Stimulated activated naive B cell treated with anti-CD40 and anti-IgM and Interleukin-4, amounts not matched to agents 10 μg/mL and 1 μg/mL and 100 μg/mL, for 72 hours (primary cell): ENCODE measurements around the gene IKZF5.
A peak's percentile ranks its signal among the peaks of the same experiment; 100 is the strongest.

Experiments used
- ATAC-seq, 2 donors: fragments of 150-1000 bp; cut with Tn5 transposase; replicated peaks; 2 replicates each; pipeline ENCODE4 v1.10.0; 2021; ENCODE audit warnings: moderate library complexity in 1 of 2
- DNase-seq: peaks from one replicate; pipeline ENCODE4 v3.0.0; 2021
- H3K27ac Mint-ChIP-seq: one replicate; pipeline ENCODE4 v1.8.0; 2022; ENCODE audit warnings: mild to moderate bottlenecking, mixed read lengths
- H3K27me3 Mint-ChIP-seq, 2 donors: one replicate each; pipeline ENCODE4 v1.8.0; 2022; ENCODE audit warnings: mixed read lengths in 2 of 2
- H3K36me3 Mint-ChIP-seq, 2 donors: one replicate each; pipeline ENCODE4 v1.8.0; 2022; ENCODE audit warnings: mixed read lengths in 2 of 2, mild to moderate bottlenecking in 1 of 2
- H3K4me1 Mint-ChIP-seq, 2 donors: one replicate each; pipeline ENCODE4 v1.8.0; 2022; ENCODE audit warnings: mixed read lengths in 2 of 2, mild to moderate bottlenecking in 1 of 2
- H3K4me3 Mint-ChIP-seq, 2 donors: one replicate each; pipeline ENCODE4 v1.8.0; 2022; ENCODE audit warnings: mild to moderate bottlenecking in 2 of 2, mixed read lengths in 2 of 2, moderate library complexity in 1 of 2
- H3K9me3 Mint-ChIP-seq, 2 donors: one replicate each; pipeline ENCODE4 v1.8.0; 2022; ENCODE audit warnings: mixed read lengths in 2 of 2, mild to moderate bottlenecking in 1 of 2

The IKZF5 gene

DNA sequence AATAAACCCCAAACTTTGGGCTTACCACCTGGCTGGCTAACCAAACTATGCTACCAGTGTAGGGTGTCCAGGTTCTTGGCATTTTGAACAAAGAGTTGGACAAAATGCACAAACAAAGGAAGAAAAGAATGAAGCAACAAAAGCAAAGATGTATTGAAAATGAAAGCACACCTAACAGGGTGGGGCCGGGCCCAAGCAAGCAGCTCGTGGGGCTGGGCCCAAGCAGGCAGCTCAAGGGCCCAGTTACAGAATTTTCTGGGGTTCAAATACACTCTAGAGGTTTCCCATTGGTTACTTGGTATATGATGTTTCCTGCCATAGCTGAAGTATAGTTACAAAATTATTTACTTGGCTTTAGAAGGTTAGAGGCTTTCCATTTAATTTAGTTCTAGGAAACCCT is 15.9 kb upstream of the IKZF5 start:
- no peak overlapping the region for H3K4me3 Mint-ChIP-seq
- DNase-seq (no peak), ATAC-seq (no peak)
- H3K27me3 Mint-ChIP-seq, result no peaks in the 10 kb centered on the region
- no peaks in the 10 kb centered on the region for H3K9me3 Mint-ChIP-seq
- peaks cover 4 to 20% of the 10 kb centered on the region in 2 donors for H3K4me1 Mint-ChIP-seq
- peaks cover 3 to 8% of the 10 kb centered on the region in 2 donors for H3K36me3 Mint-ChIP-seq
- no peak overlapping the region for H3K27ac Mint-ChIP-seq

DNA sequence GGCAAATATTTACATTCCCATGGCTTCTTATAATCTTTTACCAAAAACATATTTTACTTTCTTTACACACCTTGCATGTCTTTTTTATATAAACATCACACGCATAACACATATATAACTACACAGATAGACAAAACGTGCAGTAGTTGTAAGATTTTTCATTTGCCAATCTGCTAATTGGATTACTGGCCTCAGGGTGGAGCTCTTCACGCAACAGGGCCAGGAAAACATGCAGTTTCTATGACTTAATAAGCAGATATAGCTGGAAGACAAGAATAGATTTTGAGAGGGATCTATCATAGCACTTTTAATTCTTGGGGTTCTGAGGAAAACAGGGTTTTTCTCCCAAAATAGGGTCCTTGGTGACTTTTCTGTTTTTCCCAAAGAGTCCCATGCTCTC is 12.9 kb upstream of the IKZF5 start:
- H3K4me1 Mint-ChIP-seq, result peaks cover 4 to 20% of the 10 kb centered on the region in 2 donors
- H3K9me3 Mint-ChIP-seq, result peaks cover 4% of the 10 kb centered on the region in 2 donors
- no peak overlapping the region for H3K4me3 Mint-ChIP-seq
- H3K27ac Mint-ChIP-seq, result no peak overlapping the region
- H3K27me3 Mint-ChIP-seq, result no peaks in the 10 kb centered on the region
- ATAC-seq, result no peak
- H3K36me3 Mint-ChIP-seq, result peaks cover 6 to 10% of the 10 kb centered on the region in 2 donors
- no peak for DNase-seq

DNA sequence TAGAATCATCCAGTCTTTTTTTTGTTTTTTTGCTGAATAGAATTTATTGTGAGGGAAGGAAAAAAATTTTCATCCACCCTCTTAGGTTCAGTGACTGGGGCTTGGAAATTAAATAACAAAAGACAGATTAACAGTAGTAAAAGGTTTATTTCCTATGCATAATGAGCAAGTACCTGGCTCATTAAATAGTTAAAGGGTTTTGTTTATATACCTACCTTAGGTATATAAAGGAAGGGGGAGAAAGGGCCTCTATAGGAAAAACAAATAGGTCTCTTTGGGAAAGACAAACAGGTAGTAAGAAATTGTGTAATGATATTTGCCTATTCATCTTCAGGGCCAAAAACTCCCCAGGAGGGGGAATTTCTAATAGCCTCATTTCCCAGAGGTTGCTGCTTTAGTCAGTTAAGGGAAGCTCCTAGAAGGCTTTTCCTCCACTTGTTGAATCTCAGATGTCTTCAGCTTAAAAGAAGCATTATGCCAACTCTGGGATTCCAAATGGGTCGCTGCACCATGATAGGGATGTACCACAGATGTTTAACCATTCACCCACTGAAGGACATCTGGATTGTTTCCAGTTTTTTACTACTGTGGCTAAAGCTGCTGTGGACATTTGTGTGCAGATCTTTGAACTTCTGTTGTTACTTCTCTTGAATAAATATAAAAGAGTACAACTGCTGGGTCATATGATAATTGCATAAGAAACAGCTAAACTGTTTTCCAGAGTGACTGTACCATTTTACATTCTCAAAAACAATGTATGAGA is 11.5 kb upstream of the IKZF5 start:
- Mint-ChIP-seq H3K4me3 (no peak overlapping the region), H3K9me3 (peaks cover 4% of the 10 kb centered on the region in 2 donors), H3K27ac (no peak overlapping the region), H3K36me3 (peaks cover 6 to 14% of the 10 kb centered on the region in 2 donors), H3K4me1 (peaks cover 4 to 20% of the 10 kb centered on the region in 2 donors), H3K27me3 (no peaks in the 10 kb centered on the region)
- ATAC-seq (no peak), DNase-seq (no peak)

DNA sequence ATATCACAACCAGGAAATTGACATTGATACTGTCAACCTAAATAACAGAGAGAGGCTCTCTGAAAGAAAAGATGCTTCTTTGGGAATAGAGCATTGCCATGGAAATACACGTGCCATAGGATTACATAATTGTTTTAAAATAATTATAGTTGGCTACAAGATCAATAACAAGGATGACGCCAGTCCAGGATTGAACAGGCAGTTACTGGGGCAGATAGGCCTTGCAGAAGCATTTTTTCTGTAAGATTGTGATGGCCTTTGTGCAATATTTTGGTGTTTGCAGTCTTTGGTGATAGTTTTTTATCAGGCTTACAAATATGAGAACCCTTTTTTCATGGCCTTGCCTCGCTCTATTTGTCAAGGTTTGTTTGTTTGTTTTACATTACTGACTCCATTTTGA is 10.7 kb upstream of the IKZF5 start:
- no peak overlapping the region for H3K4me3 Mint-ChIP-seq
- H3K36me3 Mint-ChIP-seq, result peaks cover 6 to 12% of the 10 kb centered on the region in 2 donors
- H3K4me1 Mint-ChIP-seq, result peaks cover 2 to 11% of the 10 kb centered on the region in 2 donors
- peaks cover 4% of the 10 kb centered on the region in 2 donors for H3K9me3 Mint-ChIP-seq
- no peaks in the 10 kb centered on the region for H3K27me3 Mint-ChIP-seq
- no peak overlapping the region for H3K27ac Mint-ChIP-seq
- ATAC-seq, result no peak
- DNase-seq, result no peak

DNA sequence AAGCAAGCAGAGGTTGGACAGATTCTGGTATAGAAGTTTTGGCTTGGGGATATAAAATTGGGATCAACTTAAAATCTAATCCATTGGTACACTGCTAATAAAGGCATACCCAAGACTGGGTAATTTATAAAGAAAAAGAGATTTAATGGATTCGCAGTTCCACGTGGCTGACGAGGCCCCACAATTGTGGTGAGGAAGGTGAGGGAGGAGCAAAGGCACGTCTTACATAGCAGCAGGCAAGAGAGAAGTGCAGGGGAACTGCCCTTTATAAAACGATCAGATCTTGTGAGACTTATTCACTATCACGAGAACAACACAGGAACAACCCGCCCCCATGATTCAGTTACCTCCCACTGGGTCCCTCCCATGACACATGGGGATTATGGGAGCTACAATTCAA is 9.9 kb upstream of the IKZF5 start:
- H3K27ac Mint-ChIP-seq, result no peak overlapping the region
- H3K9me3 Mint-ChIP-seq, result peaks cover 4% of the 10 kb centered on the region in 2 donors
- no peak overlapping the region for H3K4me3 Mint-ChIP-seq
- ATAC-seq, result no peak
- H3K27me3 Mint-ChIP-seq, result no peaks in the 10 kb centered on the region
- DNase-seq, result no peak
- H3K4me1 Mint-ChIP-seq, result peaks cover 0 to 4% of the 10 kb centered on the region in 2 donors
- peaks cover 3 to 14% of the 10 kb centered on the region in 2 donors for H3K36me3 Mint-ChIP-seq

DNA sequence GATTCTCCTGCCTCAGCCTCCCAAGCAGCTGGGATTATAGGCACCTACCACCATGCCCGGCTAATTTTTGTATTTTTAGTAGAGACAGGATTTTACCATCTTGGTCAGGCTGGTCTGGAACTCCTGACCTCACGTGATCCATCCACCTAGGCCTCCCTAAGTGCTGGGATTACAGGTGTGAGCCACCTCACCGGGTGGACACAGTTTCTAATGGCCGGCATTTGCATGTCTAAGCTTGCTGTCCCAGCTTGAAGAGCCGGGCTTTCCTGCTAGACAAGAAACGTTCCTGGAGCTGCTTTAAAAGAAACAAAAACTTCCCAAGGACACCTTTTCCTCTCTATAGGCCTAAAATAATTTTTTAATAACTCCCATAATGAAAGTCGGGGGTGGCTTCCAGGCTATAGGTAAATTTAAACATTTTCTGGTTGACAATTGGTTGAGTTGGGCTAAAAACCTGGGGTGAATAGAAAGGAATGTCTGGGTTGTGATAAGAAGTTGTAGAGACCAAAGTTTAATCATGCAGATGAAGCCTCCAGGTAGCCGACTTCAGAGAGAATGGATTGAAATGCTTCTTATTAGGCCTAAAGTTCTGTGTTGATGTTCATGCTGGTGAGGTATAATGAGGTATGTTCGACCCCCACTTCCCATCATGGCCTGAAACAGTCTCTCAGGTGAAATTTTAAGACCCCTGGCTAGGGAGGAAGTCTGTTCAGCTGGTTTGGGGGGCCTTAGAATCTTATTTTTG is 9.0 kb upstream of the IKZF5 start:
- Mint-ChIP-seq H3K36me3 (peaks cover 7 to 20% of the 10 kb centered on the region in 2 donors), H3K4me3 (no peak overlapping the region), H3K27ac (no peak overlapping the region), H3K27me3 (no peaks in the 10 kb centered on the region), H3K9me3 (peaks cover 4% of the 10 kb centered on the region in 2 donors), H3K4me1 (peaks cover 0 to 4% of the 10 kb centered on the region in 2 donors)
- ATAC-seq (no peak), DNase-seq (no peak)

DNA sequence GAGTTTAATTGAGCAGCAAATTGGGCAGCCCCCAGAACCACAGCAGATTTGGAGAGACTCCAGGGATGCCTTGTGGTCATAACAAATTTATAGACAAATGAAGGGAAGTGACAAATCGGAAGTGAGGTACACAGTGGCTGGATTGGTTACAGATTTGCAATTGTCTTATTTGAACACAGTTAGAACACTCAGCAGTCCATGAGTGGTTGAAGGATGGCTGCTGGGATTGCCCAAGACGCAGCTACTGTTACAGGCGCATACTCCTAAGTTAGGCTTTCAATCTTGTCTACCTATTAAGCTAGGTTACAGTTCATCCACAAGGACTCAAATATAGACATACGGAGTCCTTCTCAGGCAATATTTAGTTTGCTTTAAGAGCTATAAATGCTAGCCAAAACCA is 7.6 kb upstream of the IKZF5 start:
- no peaks in the 10 kb centered on the region for H3K27me3 Mint-ChIP-seq
- H3K9me3 Mint-ChIP-seq, result peaks cover 4% of the 10 kb centered on the region in 2 donors
- H3K27ac Mint-ChIP-seq, result no peak overlapping the region
- no peak overlapping the region for H3K4me3 Mint-ChIP-seq
- peaks cover 1 to 3% of the 10 kb centered on the region in 2 donors for H3K4me1 Mint-ChIP-seq
- no peak for DNase-seq
- ATAC-seq, result no peak
- peaks cover 9 to 26% of the 10 kb centered on the region in 2 donors for H3K36me3 Mint-ChIP-seq

DNA sequence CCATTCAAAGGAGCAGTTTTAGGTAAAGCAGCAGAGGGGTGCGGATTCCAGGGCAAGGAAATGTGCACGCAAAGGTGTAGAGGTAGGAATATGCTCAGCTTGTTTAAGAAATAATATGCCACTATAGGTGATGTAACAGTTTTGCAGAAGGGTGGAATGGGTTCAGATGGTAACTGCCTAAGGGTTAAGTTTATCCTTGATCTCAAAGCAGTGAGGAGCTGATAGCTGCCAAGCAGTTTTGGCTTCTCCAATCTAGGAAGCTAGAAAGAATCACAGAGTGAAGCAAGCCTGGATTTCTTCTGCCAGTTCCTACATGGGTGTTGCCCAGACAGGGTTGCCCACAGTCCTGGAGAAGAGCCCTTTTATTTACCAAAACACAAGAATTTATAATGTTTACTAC is 6.2 kb upstream of the IKZF5 start:
- no peak for DNase-seq
- H3K27me3 Mint-ChIP-seq, result no peaks in the 10 kb centered on the region
- ATAC-seq, result no peak
- no peak overlapping the region for H3K4me3 Mint-ChIP-seq
- H3K4me1 Mint-ChIP-seq, result peaks cover 10 to 15% of the 10 kb centered on the region in 2 donors
- H3K27ac Mint-ChIP-seq, result no peak overlapping the region
- H3K9me3 Mint-ChIP-seq, result peaks cover 4% of the 10 kb centered on the region in 2 donors
- peaks cover 9 to 26% of the 10 kb centered on the region in 2 donors for H3K36me3 Mint-ChIP-seq

DNA sequence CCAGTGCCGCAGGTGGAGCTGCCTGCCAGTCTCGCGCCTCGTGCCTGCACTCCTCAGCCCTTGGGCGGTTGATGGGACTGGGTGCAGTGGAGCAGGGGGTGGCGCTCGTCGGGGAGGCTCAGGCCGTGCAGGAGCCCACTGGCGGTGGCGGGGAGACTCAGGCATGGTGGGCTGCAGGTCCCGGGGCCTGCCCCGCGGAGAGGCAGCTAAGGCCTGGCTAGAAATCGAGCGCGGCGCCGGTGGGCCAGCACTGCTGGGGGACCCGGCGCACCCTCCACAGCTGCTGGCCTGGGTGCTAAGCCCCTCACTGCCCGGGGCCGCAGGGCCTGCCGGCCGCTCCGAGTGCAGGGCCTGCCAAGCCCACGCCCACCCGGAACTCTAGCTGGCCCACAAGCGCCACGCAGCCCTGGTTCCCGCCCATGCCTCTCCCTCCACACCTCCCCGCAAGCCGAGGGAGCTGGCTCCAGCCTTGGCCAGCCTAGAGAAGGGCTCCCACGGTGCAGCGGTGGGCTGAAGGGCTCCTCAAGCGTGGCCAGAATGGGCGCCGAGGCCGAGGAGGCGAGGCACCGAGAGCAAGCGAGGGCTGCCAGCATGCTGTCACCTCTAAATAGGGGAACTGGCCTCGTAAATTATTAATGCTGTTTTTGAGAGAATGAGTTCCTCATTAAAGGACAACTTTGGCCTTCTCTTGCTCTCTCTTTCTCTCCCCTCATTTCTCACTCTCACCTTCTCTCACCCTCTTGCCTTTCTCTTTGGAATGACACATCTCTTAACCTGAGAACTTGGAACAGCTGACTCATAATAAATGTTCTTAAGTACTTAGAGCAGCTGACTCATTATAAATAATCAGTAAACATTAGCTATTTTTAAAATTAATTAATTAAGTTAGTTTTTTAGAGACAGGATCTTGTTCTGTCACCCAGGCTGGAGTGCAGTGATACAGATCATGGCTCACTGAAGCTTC is 5.1 kb upstream of the IKZF5 start:
- DNase-seq, result no peak
- no peak for ATAC-seq
- no peak overlapping the region for H3K4me3 Mint-ChIP-seq
- H3K27me3 Mint-ChIP-seq, result no peaks in the 10 kb centered on the region
- H3K4me1 Mint-ChIP-seq, result peaks cover 15 to 20% of the 10 kb centered on the region in 2 donors
- peaks cover 9 to 26% of the 10 kb centered on the region in 2 donors for H3K36me3 Mint-ChIP-seq
- H3K27ac Mint-ChIP-seq, result no peak overlapping the region
- H3K9me3 Mint-ChIP-seq, result peaks cover 4% of the 10 kb centered on the region in 2 donors

DNA sequence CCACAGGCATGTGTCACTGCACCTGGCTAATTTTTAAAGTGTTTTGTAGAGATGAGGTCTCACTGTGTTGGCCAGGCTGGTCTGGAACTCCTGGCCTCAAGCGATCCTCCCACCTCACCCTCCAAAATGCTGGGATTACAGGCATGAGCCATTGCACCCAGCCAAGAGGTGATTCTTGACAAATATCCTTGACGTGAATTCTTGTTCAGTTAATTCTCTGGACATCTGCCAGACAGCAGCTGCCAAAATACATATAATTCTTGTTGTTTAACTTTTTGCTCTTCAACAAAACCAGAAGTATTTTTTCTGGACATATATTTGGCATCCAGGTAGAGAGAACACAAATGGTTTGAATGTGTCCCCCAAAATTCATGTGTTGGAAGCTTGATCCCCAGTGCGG is 3.4 kb upstream of the IKZF5 start:
- no peak overlapping the region for H3K27ac Mint-ChIP-seq
- ATAC-seq, result no peak
- H3K36me3 Mint-ChIP-seq, result peaks cover 5 to 25% of the 10 kb centered on the region in 2 donors
- DNase-seq, result no peak
- H3K4me3 Mint-ChIP-seq, result no peak overlapping the region
- no peaks in the 10 kb centered on the region for H3K27me3 Mint-ChIP-seq
- H3K4me1 Mint-ChIP-seq, result peaks cover 17 to 20% of the 10 kb centered on the region in 2 donors
- no peaks in the 10 kb centered on the region for H3K9me3 Mint-ChIP-seq

DNA sequence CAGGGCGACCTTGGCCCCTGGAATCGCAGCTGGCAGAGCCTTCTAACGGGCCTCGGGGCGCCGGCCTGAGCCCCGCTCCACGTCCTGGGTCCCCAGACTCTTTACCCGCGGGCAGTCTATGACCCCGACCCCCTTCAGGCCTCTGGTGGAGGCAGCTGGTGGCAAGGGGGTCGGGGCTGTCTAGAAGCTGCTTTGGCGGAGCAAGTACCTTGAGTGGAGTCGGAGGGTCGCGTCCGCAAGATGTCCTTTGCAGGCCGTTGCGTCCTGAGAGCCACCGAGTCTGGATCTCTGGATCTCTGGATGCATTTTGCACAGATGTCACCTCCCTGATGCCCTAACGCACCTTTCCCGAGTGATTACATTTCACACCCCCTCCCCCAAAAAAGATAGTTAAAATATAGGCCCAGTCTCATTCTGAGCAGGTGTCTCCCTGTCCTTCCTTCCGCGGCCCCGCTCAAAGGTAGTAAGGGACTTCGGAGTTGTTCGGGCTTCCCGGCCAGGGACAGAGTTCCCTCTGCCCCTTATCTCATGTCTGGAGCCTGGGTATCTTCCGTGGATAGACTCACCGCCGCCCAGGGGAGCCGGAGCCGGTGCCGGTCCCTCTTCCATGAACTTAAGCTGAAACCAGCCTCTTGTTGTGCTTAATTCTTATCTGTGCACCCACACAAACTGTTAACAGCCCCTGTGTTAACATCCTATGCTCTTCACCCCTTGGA is 668 bp upstream of the IKZF5 start:
- Mint-ChIP-seq H3K27me3 (no peaks in the 10 kb centered on the region), H3K4me3 (peak overlapping the region; percentile 94 to 97), H3K36me3 (peaks cover 5 to 20% of the 10 kb centered on the region in 2 donors), H3K9me3 (no peaks in the 10 kb centered on the region), H3K4me1 (peaks cover 19 to 30% of the 10 kb centered on the region in 2 donors), H3K27ac (peak overlapping the region; percentile 99)
- ATAC-seq (peak; percentile 10 to 30), DNase-seq (no peak)

DNA sequence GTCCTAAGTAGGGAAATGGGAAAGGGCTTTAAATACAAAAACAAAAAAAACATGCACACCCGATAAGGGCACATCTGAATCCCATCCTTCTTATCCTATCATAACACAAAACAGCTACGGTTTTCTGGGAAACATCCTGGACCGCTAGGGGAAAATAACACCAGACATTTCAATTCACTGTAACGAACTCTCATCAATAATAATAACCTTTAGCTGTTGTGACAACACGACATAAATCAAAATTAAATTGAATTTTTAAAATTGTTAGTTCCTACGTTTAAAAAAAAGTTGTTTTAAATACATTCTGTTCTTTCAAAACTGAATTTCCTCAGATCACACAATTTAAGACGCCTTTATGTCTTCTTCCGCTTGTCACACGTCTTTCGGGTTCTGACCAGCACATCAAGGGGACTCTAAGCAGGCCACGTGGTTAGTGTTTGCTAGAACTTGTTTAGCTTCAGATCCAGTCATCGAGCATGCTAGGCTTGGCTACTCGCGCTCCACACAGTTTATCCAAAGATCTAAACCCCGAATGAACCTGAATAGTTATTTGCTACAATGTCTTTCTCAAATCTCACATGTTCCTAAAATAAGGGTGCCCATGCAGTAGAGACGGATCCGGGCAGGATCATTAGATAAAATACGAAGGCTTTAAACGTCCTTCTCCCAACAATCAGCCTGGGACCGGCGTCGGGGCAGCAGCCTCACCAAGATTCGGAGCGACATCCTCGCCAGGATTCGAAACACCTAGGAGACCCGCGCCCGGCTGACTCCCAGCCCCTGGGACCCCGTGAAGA is 839 bp downstream of the IKZF5 start:
- Mint-ChIP-seq H3K27ac (peak overlapping the region; percentile 99), H3K27me3 (no peaks in the 10 kb centered on the region), H3K4me3 (peak overlapping the region; percentile 94 to 97), H3K9me3 (no peaks in the 10 kb centered on the region), H3K4me1 (peaks cover 19 to 30% of the 10 kb centered on the region in 2 donors), H3K36me3 (peaks cover 2 to 12% of the 10 kb centered on the region in 2 donors)
- peak; percentile 21 for DNase-seq
- ATAC-seq, result peak; percentile 60 to 63

DNA sequence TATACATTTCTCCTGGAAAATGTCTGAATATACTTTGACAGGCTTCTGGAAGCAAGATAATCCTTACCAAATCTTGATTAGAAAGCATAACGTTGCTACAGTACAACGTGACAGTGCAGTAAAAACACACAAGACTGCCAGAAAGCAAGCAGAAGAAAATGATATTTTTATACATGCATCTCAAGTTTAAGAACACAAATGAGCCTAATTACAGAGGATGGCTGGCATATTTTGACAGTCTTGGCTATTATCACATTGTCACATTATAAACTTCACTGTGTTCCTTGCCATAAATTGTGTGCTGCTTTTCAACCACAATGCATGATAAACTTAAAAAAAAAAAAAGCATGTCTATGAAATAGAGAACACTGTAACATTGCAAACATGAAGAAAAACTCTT is 4.3 kb downstream of the IKZF5 start:
- DNase-seq, result no peak
- Mint-ChIP-seq H3K9me3 (no peaks in the 10 kb centered on the region), H3K4me3 (no peak overlapping the region), H3K27ac (no peak overlapping the region), H3K36me3 (peaks cover 10 to 11% of the 10 kb centered on the region in 2 donors), H3K27me3 (no peaks in the 10 kb centered on the region), H3K4me1 (peaks cover 15 to 32% of the 10 kb centered on the region in 2 donors)
- ATAC-seq, result no peak
